ENCODE data around the gene CCDC47. TPM values are rescaled to one million over a fixed set of nuclear protein-coding genes. Genes with fewer than 3 reads are reported as not detected.

The CCDC47 gene
- total and polyA plus RNA-seq, 2 of the 4 experiments (the other 2 are of a cell fraction), result 45.7 to 62.0 TPM

DNA sequence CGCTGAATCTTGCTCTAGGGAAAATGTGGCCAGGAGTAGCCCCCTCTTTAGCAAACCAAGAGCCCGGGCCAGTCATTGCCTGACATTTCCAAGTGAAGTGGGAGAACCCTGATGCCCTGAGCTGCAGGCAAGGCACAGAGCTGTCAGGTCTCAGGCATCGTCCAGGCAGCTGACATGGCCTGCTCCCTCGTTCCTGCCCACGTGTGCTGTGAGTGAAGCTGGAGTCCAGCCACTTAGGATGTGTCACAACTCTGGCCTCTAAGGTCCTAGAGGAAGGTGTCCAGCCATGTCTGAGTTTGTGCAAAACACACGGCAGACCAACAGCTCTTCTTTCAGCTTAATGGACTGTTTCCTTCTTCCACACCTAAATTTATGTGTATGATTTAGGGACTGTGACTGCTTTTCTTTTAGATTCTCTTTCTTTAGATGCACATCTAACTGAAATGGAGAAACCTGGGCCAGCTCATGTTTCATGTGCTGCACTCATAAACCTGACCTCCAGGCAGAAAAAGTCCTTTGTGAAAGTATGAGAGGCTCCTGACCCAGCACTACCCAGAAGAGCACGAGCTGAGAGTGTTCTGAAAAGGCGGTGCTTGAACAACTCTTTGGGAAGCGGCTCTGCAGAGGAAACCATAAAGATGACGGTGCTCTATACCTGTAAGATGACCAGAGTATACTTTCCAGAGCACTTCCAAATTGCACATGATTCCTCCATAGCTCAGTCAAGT is 58.7 kb downstream of the CCDC47 start:
- H4K5ac ChIP-seq (ENCODE audit: low read depth, low read length), result no peak overlapping the region
- H3K23ac ChIP-seq (ENCODE audit: low read depth, low read length), result no peak overlapping the region
- H3K79me1 ChIP-seq (ENCODE audit: low read depth in 1 of 2, low read length in 2 of 2), result peaks cover 0 to 7% of the 10 kb centered on the region in 2 experiments; a peak in 1 of 4 replicates
- no peak overlapping the region for H2BK120ac ChIP-seq (ENCODE audit: low read depth, low read length)
- intact Hi-C loops (cut with micrococcal nuclease), result no loop called here
- no peak overlapping the region; the same call in 1 of the 2 replicates for H2AK5ac ChIP-seq (ENCODE audit: low read depth, low read length)
- dilution Hi-C loops (cut with HindIII; ENCODE audit: low sequenced_read_pairs, unreplicated experiment), result no loop called here
- peaks cover 22% of the 10 kb centered on the region for H3K36me3 ChIP-seq (ENCODE audit: control insufficient read depth, insufficient read depth, low read length)
- H2AK9ac ChIP-seq (replicated peaks; ENCODE audit: low read depth, low read length, poor library complexity), result peak overlapping the region; percentile 20
- H3K4ac ChIP-seq (ENCODE audit: low read depth, low read length), result no peak overlapping the region
- H3K9me1 ChIP-seq (ENCODE audit: insufficient read depth, low read length), result peaks cover 15% of the 10 kb centered on the region; the same call in 1 of the 2 replicates
- CTCF ChIA-PET, result no interaction called here
- H3K9ac ChIP-seq (ENCODE audit: low read depth, low read length), result no peak overlapping the region
- in situ Hi-C loops (cut with MboI; ENCODE audit: low sequenced_read_pairs), result no loop called here
- H3K4me1 ChIP-seq (ENCODE audit: control insufficient read depth, insufficient read depth, low read length), result peaks cover 2% of the 10 kb centered on the region; the same call in 1 of the 2 replicates
- H3K14ac ChIP-seq (replicated peaks; ENCODE audit: low read depth, low read length), result no peak overlapping the region; the same call in 1 of the 2 replicates
- no peak overlapping the region for H2BK15ac ChIP-seq (ENCODE audit: low read depth, low read length)
- H4K20me1 ChIP-seq (ENCODE audit: insufficient read depth, low read length), result no peaks in the 10 kb centered on the region; the same call in 1 of the 2 replicates
- H3K9me3 ChIP-seq (ENCODE audit: control insufficient read depth, insufficient read depth, low read length), result no peaks in the 10 kb centered on the region
- TF ChIP-seq FOS (IDR thresholded peaks at IDR 0.05; ENCODE audit: low read depth, low read length) (no peak), CEBPB (IDR thresholded peaks at IDR 0.05; ENCODE audit: low read depth, low read length) (peak; percentile 60), BHLHE40 (IDR thresholded peaks at IDR 0.05; ENCODE audit: low read depth, low read length) (0 out of 2 replicates have a peak, but pooled peaks have one; percentile 15), MXI1 (IDR thresholded peaks at IDR 0.05; ENCODE audit: borderline replicate concordance, low read depth, low read length) (peak; percentile 76), MAZ (IDR thresholded peaks at IDR 0.05; ENCODE audit: borderline replicate concordance, low read depth, low read length) (no peak)
- TF ChIP-seq, protein P1, sequence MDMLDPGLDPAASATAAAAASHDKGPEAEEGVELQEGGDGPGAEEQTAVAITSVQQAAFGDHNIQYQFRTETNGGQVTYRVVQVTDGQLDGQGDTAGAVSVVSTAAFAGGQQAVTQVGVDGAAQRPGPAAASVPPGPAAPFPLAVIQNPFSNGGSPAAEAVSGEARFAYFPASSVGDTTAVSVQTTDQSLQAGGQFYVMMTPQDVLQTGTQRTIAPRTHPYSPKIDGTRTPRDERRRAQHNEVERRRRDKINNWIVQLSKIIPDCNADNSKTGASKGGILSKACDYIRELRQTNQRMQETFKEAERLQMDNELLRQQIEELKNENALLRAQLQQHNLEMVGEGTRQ (IDR thresholded peaks at IDR 0.05; ENCODE audit: low read depth, low read length), result peak; percentile 84
- POLR2A ChIA-PET (ENCODE audit: unreplicated experiment), result no interaction called here
- no peak overlapping the region for H3K27ac ChIP-seq (ENCODE audit: insufficient read depth, low read length)
- ATAC-seq (ENCODE audit: low read depth), result peak; percentile 78
- no peak overlapping the region for H3K4me3 ChIP-seq (ENCODE audit: insufficient read depth, low read depth, low read length)
- H3K18ac ChIP-seq (ENCODE audit: low read depth, low read length), result no peak overlapping the region
- BruUV-seq (replicated peaks), result no TSS peak
- no peak overlapping the region for H3K4me2 ChIP-seq (ENCODE audit: low read depth, low read length)
- H3K56ac ChIP-seq (ENCODE audit: extremely low read depth, insufficient read depth, low read length), result no peak overlapping the region
- no peaks in the 10 kb centered on the region for H3K27me3 ChIP-seq (ENCODE audit: control insufficient read depth, insufficient read depth, low read length)
- WGBS, 2 experiments (ENCODE audit: extremely low coverage in 2 of 2, insufficient read length in 1 of 2), result 78% methylated on average over 4 of the region's 10 CpGs; no CpG with 5 or more reads in 1 of the 2 experiments
- H2BK5ac ChIP-seq (ENCODE audit: low read depth, low read length, poor library complexity, severe bottlenecking), result no peak overlapping the region
- peak; percentile 71 for DNase-seq
- no peak overlapping the region for H2BK20ac ChIP-seq (ENCODE audit: low read depth, low read length)
- H4K8ac ChIP-seq (ENCODE audit: low read depth in 2 of 2, low read length in 2 of 2), result no peak overlapping the region
- no peak overlapping the region for H4K91ac ChIP-seq (ENCODE audit: insufficient read depth, low read depth, low read length)
- H2AFZ ChIP-seq (replicated peaks; ENCODE audit: low read length, poor library complexity), result peak overlapping the region; percentile 48
